K562 (cell line): ENCODE results near the gene DENND5B. TPM values are rescaled to one million over a fixed set of nuclear protein-coding genes. Genes with fewer than 3 reads are reported as not detected.
A peak's percentile ranks its signal among the peaks of the same experiment; 100 is the strongest.

Experiments
- ETV5 ChIP-seq: sonication (generic); formaldehyde crosslinking; IDR thresholded peaks from 2 replicates; pipeline ENCODE4 v1.4.0; 2020; ENCODE audit warnings: low read depth, mild to moderate bottlenecking, missing genetic modification reagents
- NFE2 ChIP-seq: IDR thresholded peaks from 2 replicates; pipeline ENCODE4 v1.6.1; 2014; ENCODE audit warnings: antibody characterized with exemption, low read depth
- RAD51 ChIP-seq: fragments of 450-650 bp; IDR thresholded peaks from 2 replicates; pipeline ENCODE4 v1.7.1; 2016; ENCODE audit warnings: low read depth, mild to moderate bottlenecking, borderline replicate concordance
- ZNF431 ChIP-seq: sonication (generic); formaldehyde crosslinking; IDR thresholded peaks from 2 replicates; pipeline ENCODE4 v1.8.0; 2022; ENCODE audit warnings: mild to moderate bottlenecking, missing genetic modification reagents
- polyA plus RNA-seq, 8 experiments: library from polyadenylated mRNA; depleted of rRNA in 4 of 8; stranded (reverse) in 5 of 8; unstranded in 3 of 8; fragments of >200 nt; fragmentation: Nextera tagmentation in 2 of 8; fragmentation: Illumina TruSeq in 1 of 8; extraction: Ambion mirVana in 2 of 8; extraction: Trizol in 1 of 8; gene quantifications; 2 replicates each; pipeline versions ENCODE4 v1.2.1 to v1.2.3, GENCODE V29; 2011 to 2014; ENCODE audit warnings: inconsistent platforms in 1 of 8, missing spikeins in 1 of 8
- total RNA-seq, 7 experiments: library from RNA; depleted of rRNA in 6 of 7; stranded (reverse); fragments of >200 nt in 6 of 7; fragmentation: Illumina TruSeq in 2 of 7; extraction: Trizol in 2 of 7; gene quantifications; 2 replicates each; pipeline versions ENCODE4 v1.2.1 to v1.2.3, GENCODE V29; 2011 to 2021; ENCODE audit warnings: low replicate concordance in 1 of 7
- TF ChIP-seq, protein P1 (sequence below): fragments of 450-650 bp; IDR thresholded peaks from 2 replicates; pipeline ENCODE4 v1.6.1; 2016; ENCODE audit warnings: mild to moderate bottlenecking, moderate library complexity

DENND5B gene
- total and polyA plus RNA-seq, 9 of the 15 experiments (the other 6 are each of a cell fraction or from before 2014, with no cell fraction given): 0.99 to 6.0 (median 3.6) TPM

DNA sequence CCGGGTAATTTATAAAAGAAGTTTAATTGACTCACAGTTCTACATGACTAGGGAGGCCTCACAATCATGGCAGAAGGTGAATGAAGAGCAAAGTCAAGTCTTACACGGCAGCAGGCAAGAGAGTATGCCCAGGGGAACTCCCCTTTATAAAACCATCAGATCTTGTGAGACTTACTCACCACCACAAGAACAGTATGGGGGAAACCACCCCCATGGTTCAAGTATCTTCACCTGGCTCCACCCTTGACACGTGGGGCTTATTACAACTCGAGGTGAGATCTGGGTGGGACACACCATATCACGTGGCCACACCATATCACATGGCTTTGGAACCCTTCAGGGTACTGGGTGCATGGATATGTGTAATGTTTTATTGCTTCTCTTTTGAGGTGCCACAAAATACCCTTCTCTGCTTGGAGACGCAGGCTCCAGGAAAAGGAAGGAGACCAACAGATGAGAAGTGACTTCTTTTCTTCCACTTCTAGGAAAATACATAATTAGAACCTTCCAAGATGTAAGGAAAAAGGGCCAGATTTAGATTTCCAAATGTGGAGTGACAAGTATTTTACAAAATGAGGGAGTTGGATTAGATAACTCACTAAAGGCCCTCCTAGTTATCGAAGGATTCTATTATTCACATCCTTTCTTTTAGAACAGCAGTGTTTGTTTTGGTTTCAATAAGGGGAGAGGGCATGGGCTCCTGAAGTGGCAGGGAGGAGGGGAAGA lies 35.5 kb upstream of the DENND5B start (continued):
- TF ChIP-seq, protein P1, sequence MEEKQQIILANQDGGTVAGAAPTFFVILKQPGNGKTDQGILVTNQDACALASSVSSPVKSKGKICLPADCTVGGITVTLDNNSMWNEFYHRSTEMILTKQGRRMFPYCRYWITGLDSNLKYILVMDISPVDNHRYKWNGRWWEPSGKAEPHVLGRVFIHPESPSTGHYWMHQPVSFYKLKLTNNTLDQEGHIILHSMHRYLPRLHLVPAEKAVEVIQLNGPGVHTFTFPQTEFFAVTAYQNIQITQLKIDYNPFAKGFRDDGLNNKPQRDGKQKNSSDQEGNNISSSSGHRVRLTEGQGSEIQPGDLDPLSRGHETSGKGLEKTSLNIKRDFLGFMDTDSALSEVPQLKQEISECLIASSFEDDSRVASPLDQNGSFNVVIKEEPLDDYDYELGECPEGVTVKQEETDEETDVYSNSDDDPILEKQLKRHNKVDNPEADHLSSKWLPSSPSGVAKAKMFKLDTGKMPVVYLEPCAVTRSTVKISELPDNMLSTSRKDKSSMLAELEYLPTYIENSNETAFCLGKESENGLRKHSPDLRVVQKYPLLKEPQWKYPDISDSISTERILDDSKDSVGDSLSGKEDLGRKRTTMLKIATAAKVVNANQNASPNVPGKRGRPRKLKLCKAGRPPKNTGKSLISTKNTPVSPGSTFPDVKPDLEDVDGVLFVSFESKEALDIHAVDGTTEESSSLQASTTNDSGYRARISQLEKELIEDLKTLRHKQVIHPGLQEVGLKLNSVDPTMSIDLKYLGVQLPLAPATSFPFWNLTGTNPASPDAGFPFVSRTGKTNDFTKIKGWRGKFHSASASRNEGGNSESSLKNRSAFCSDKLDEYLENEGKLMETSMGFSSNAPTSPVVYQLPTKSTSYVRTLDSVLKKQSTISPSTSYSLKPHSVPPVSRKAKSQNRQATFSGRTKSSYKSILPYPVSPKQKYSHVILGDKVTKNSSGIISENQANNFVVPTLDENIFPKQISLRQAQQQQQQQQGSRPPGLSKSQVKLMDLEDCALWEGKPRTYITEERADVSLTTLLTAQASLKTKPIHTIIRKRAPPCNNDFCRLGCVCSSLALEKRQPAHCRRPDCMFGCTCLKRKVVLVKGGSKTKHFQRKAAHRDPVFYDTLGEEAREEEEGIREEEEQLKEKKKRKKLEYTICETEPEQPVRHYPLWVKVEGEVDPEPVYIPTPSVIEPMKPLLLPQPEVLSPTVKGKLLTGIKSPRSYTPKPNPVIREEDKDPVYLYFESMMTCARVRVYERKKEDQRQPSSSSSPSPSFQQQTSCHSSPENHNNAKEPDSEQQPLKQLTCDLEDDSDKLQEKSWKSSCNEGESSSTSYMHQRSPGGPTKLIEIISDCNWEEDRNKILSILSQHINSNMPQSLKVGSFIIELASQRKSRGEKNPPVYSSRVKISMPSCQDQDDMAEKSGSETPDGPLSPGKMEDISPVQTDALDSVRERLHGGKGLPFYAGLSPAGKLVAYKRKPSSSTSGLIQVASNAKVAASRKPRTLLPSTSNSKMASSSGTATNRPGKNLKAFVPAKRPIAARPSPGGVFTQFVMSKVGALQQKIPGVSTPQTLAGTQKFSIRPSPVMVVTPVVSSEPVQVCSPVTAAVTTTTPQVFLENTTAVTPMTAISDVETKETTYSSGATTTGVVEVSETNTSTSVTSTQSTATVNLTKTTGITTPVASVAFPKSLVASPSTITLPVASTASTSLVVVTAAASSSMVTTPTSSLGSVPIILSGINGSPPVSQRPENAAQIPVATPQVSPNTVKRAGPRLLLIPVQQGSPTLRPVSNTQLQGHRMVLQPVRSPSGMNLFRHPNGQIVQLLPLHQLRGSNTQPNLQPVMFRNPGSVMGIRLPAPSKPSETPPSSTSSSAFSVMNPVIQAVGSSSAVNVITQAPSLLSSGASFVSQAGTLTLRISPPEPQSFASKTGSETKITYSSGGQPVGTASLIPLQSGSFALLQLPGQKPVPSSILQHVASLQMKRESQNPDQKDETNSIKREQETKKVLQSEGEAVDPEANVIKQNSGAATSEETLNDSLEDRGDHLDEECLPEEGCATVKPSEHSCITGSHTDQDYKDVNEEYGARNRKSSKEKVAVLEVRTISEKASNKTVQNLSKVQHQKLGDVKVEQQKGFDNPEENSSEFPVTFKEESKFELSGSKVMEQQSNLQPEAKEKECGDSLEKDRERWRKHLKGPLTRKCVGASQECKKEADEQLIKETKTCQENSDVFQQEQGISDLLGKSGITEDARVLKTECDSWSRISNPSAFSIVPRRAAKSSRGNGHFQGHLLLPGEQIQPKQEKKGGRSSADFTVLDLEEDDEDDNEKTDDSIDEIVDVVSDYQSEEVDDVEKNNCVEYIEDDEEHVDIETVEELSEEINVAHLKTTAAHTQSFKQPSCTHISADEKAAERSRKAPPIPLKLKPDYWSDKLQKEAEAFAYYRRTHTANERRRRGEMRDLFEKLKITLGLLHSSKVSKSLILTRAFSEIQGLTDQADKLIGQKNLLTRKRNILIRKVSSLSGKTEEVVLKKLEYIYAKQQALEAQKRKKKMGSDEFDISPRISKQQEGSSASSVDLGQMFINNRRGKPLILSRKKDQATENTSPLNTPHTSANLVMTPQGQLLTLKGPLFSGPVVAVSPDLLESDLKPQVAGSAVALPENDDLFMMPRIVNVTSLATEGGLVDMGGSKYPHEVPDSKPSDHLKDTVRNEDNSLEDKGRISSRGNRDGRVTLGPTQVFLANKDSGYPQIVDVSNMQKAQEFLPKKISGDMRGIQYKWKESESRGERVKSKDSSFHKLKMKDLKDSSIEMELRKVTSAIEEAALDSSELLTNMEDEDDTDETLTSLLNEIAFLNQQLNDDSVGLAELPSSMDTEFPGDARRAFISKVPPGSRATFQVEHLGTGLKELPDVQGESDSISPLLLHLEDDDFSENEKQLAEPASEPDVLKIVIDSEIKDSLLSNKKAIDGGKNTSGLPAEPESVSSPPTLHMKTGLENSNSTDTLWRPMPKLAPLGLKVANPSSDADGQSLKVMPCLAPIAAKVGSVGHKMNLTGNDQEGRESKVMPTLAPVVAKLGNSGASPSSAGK: 0 out of 2 replicates have a peak, but pooled peaks have one; percentile 21
- TF ChIP-seq ETV5 (CRISPR knock-in tag) (no peak), ZNF431 (0 out of 2 replicates have a peak, but pooled peaks have one; percentile 54), RAD51 (peak; percentile 28; the same call in 1 of the 2 replicates), NFE2 (no peak)
